Stimulated activated naive CD4-positive, alpha-beta T cell treated with Interleukin-2 at 50 U/mL for 16 hours (primary cell): ENCODE data around the gene SPACA6.
"Not testable (repeated sequence)": the region's sequence is repeated elsewhere in the genome, so short reads cannot be mapped to it uniquely, and the experiment has no call there.

Source experiments
- DNase-seq: peaks from one replicate; lab custom pipeline; 2025; lab: John Stamatoyannopoulos, UW

The SPACA6 gene

GRCh38 chr19:51693260-51693659 lies at the start of gene SPACA6:
TSS of gene SPACA6 (plus strand) at chr19:51693330. CDS start at chr19:51693527, 197 bp downstream.
- no peak for DNase-seq

- DNase-seq: no peak
Observed at GRCh38 chr19:51644636-51645271, 48.4 kb upstream of the SPACA6 start.

GRCh38 chr19:51646730-51647129 lies 46.4 kb upstream of the SPACA6 start, which contains the start of gene SIGLEC14:
TSS of gene SIGLEC14 (minus strand) at chr19:51646825. CDS start at chr19:51646759, 66 bp downstream.
- not testable (repeated sequence) for DNase-seq

GRCh38 chr19:51647318-51647717 lies 45.8 kb upstream of the SPACA6 start:
- no peak for DNase-seq

- DNase-seq: no peak
Observed at GRCh38 chr19:51651216-51651846, 41.8 kb upstream of the SPACA6 start.

- DNase-seq: no peak
Observed at GRCh38 chr19:51652266-51652665, 40.9 kb upstream of the SPACA6 start.

- no peak for DNase-seq
Observed at GRCh38 chr19:51653162-51653561, 40.0 kb upstream of the SPACA6 start.

GRCh38 chr19:51654783-51655182 lies 38.3 kb upstream of the SPACA6 start:
- no peak for DNase-seq

- DNase-seq: peak; percentile 1
Observed at GRCh38 chr19:51660975-51661600, 32.0 kb upstream of the SPACA6 start.

GRCh38 chr19:51663650-51664049 lies 29.5 kb upstream of the SPACA6 start:
- no peak for DNase-seq

- no peak for DNase-seq
Observed at GRCh38 chr19:51664131-51664530, 29.0 kb upstream of the SPACA6 start.

- no peak for DNase-seq
Observed at GRCh38 chr19:51664997-51665396, 28.1 kb upstream of the SPACA6 start.

GRCh38 chr19:51668216-51668615 lies 24.9 kb upstream of the SPACA6 start:
- no peak for DNase-seq

- not testable (repeated sequence) for DNase-seq
Observed at GRCh38 chr19:51675911-51676565, 17.1 kb upstream of the SPACA6 start.

GRCh38 chr19:51676566-51677083 lies 16.5 kb upstream of the SPACA6 start:
- DNase-seq: peak; percentile 10

- DNase-seq: no peak
Observed at GRCh38 chr19:51680474-51680873, 12.7 kb upstream of the SPACA6 start.

GRCh38 chr19:51681286-51681941 lies 11.7 kb upstream of the SPACA6 start:
- no peak for DNase-seq

GRCh38 chr19:51686171-51686570 lies 7.0 kb upstream of the SPACA6 start:
- DNase-seq: no peak

- no peak for DNase-seq
Observed at GRCh38 chr19:51687791-51688670, 5.1 kb upstream of the SPACA6 start.

- DNase-seq: no peak
Observed at GRCh38 chr19:51688671-51689571, 4.2 kb upstream of the SPACA6 start.
